ENCODE data around the gene ENTR1.

The ENTR1 gene

DNA sequence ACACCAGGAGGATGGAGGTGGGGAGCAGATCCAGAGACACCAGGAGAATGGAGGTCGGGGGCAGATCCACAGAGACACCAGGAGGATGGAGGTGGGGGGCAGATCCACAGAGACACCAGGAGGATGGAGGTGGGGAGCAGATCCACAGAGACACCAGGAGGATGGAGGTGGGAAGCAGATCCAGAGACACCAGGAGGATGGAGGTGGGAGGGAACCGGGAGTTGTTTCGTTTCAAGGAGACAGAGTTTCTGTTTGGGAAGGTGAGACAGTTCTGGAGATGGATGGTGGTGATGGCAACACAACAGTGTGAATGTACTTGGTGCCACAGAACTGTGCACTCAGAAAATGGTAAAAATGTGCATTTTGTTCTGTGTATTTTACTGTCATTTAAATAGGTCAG is 38.2 kb upstream of the ENTR1 start:
- TF ChIP-seq POLR2AphosphoS5 (IDR thresholded peaks at IDR 0.05; ENCODE audit: low read depth, low read length) (no peak), TAF1 (IDR thresholded peaks at IDR 0.05; ENCODE audit: borderline replicate concordance, insufficient read depth, low read length) (no peak), SIN3A (IDR thresholded peaks at IDR 0.05; ENCODE audit: borderline replicate concordance, insufficient read depth, low read length) (no peak), FOXP2 (optimal IDR thresholded peaks at IDR 0.05; ENCODE audit: borderline replicate concordance, extremely low read depth, extremely low read length, insufficient read depth) (no peak)
- TF ChIP-seq, protein P1, sequence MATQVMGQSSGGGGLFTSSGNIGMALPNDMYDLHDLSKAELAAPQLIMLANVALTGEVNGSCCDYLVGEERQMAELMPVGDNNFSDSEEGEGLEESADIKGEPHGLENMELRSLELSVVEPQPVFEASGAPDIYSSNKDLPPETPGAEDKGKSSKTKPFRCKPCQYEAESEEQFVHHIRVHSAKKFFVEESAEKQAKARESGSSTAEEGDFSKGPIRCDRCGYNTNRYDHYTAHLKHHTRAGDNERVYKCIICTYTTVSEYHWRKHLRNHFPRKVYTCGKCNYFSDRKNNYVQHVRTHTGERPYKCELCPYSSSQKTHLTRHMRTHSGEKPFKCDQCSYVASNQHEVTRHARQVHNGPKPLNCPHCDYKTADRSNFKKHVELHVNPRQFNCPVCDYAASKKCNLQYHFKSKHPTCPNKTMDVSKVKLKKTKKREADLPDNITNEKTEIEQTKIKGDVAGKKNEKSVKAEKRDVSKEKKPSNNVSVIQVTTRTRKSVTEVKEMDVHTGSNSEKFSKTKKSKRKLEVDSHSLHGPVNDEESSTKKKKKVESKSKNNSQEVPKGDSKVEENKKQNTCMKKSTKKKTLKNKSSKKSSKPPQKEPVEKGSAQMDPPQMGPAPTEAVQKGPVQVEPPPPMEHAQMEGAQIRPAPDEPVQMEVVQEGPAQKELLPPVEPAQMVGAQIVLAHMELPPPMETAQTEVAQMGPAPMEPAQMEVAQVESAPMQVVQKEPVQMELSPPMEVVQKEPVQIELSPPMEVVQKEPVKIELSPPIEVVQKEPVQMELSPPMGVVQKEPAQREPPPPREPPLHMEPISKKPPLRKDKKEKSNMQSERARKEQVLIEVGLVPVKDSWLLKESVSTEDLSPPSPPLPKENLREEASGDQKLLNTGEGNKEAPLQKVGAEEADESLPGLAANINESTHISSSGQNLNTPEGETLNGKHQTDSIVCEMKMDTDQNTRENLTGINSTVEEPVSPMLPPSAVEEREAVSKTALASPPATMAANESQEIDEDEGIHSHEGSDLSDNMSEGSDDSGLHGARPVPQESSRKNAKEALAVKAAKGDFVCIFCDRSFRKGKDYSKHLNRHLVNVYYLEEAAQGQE (IDR thresholded peaks at IDR 0.05; ENCODE audit: insufficient read depth in 1 of 2, low read depth in 2 of 2, low read length in 2 of 2) = no peak

DNA sequence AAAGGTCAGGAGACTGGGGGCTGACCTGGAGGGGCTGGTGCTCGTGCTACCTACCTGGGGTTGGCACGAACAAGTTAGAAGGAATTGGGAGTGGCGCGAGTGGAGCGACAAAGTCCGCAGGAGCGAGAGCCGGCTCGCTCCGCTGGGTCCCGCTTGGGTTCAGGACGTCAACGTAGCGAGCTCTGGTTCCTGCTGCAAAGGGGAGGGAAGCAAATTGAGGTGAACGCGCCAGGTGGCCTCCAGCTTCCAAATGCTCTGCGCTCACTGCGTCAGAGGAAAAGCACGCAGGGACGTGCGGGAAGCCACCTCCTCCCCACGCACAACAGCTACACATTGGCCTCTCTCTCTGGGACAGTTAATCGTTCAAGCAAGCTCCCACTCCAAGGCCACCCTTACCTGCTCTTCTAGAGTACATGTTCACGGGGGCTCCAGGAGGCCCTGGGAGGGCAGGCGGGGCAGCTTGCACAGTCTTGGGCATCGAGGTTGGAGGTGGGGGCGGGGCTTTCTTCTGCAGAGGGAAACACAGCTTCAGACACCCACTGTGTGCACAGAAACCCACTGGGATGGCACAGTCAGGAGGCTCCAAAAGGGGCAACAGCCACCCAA is 36.9 kb upstream of the ENTR1 start:
- TF ChIP-seq TAF1 (IDR thresholded peaks at IDR 0.05; ENCODE audit: borderline replicate concordance, insufficient read depth, low read length) (no peak), FOXP2 (optimal IDR thresholded peaks at IDR 0.05; ENCODE audit: borderline replicate concordance, extremely low read depth, extremely low read length, insufficient read depth) (no peak), SIN3A (IDR thresholded peaks at IDR 0.05; ENCODE audit: borderline replicate concordance, insufficient read depth, low read length) (no peak), POLR2AphosphoS5 (IDR thresholded peaks at IDR 0.05; ENCODE audit: low read depth, low read length) (no peak)
- TF ChIP-seq, protein P1 (IDR thresholded peaks at IDR 0.05; ENCODE audit: insufficient read depth in 1 of 2, low read depth in 2 of 2, low read length in 2 of 2) = no peak

DNA sequence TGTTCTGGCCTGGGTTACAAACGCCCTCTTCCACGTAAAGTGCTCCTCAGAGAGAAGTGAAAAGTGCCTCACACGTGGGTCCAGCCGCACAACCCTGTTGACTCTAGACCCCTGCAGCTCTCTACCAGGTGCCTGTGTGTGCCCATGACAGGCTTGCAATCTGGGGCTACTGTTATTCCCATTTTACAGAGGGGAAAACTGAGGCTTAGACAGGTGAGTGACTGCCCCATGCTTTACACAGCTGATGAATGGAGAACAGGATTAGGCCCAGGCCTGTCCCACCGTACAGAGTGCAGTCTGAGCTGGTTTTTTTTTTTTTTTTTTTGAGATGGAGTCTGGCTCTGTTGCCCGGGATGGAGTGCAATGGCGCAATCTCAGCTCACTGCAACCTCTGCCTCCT is 35.4 kb upstream of the ENTR1 start:
- TF ChIP-seq SIN3A (IDR thresholded peaks at IDR 0.05; ENCODE audit: borderline replicate concordance, insufficient read depth, low read length) (no peak), TAF1 (IDR thresholded peaks at IDR 0.05; ENCODE audit: borderline replicate concordance, insufficient read depth, low read length) (no peak), POLR2AphosphoS5 (IDR thresholded peaks at IDR 0.05; ENCODE audit: low read depth, low read length) (no peak), FOXP2 (optimal IDR thresholded peaks at IDR 0.05; ENCODE audit: borderline replicate concordance, extremely low read depth, extremely low read length, insufficient read depth) (no peak)
- TF ChIP-seq, protein P1 (IDR thresholded peaks at IDR 0.05; ENCODE audit: insufficient read depth in 1 of 2, low read depth in 2 of 2, low read length in 2 of 2) = no peak

DNA sequence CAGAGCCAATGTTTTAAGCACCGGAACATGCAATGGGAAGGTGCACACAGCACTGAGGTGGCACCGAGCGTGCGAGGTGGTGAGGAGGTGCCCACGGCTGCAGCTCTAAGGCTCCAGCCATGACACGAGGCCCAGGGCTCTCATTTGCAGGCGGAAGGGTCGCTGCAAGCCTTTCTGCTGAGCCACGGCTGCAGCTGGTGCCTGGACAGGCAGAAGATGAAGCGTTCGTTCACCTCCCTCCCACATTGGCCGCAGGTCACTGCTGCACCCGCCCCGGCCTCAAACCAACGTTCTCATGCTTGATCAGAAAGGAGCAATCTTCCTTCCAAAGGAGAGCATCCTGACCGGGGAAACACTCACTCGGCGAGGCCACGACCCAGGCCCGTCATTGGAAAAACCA is 33.7 kb upstream of the ENTR1 start:
- TF ChIP-seq, protein P1 (IDR thresholded peaks at IDR 0.05; ENCODE audit: insufficient read depth in 1 of 2, low read depth in 2 of 2, low read length in 2 of 2) = no peak
- TF ChIP-seq FOXP2 (optimal IDR thresholded peaks at IDR 0.05; ENCODE audit: borderline replicate concordance, extremely low read depth, extremely low read length, insufficient read depth) (no peak), SIN3A (IDR thresholded peaks at IDR 0.05; ENCODE audit: borderline replicate concordance, insufficient read depth, low read length) (no peak), POLR2AphosphoS5 (IDR thresholded peaks at IDR 0.05; ENCODE audit: low read depth, low read length) (no peak), TAF1 (IDR thresholded peaks at IDR 0.05; ENCODE audit: borderline replicate concordance, insufficient read depth, low read length) (no peak)
